GM19467 (cell line): Measurements from ENCODE around the gene LRRC49.
"Not testable (repeated sequence)": the region's sequence is repeated elsewhere in the genome, so short reads cannot be mapped to it uniquely, and the experiment has no call there.

ENCODE experiments used
- ATAC-seq: cut with Tn5 transposase; IDR thresholded peaks from one replicate; pipeline ENCODE4 v1.9.1; 2021; ENCODE audit warnings: mild to moderate bottlenecking, moderate library complexity; ENCODE audit not compliant: unreplicated experiment

LRRC49 gene

DNA sequence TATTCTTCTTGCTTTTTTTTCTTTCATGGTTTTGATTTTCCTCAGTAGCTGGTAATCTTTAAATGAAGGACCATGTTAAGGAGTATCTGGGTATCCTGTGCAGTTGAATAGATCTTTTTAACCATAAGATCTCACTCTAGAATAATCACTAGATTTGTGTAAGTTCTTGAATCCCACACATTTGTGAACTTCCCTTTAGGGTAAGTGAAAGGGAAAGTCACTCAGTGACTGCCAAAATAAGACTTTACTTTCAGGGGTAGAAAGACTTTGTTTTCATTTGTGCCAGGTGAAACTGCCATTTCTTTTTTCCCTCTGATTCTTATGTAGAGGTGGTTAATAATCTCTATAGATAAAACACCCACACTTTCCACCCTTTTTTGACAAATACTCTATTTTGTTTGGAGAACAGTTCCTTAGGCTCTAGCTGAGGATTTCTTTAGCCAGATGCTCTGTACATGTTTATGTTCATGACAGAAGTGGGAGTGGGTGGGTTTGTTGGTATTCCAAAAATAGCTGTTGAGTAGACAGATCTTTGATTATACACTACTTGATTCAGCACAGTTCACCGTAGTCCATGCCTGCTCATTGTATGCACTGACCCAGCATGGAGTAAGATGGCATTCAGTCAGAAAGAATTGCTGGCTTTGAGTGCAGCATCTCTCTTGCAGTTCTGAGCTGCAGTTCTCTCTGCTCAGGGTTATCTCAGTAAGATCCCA lies 28.5 kb downstream of the LRRC49 start:
- no peak for ATAC-seq

DNA sequence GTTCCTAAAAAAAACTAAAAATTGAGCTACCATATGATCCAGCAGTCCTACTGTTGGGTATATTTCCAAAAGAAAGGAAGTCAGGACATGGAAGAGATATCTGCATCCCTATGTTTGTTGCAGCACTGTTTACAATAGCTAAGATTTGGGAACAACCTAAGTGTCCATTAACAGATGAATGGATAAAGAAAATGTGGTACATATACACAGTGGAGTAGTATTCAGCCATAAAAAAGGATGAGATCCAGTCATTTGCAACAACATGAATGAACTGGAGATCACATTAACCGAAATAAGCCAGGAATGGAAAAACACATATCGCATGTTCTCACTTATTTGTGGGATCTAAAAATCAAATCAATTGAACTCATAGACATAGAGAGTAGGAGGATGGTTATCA lies 29.5 kb downstream of the LRRC49 start:
- no peak for ATAC-seq

DNA sequence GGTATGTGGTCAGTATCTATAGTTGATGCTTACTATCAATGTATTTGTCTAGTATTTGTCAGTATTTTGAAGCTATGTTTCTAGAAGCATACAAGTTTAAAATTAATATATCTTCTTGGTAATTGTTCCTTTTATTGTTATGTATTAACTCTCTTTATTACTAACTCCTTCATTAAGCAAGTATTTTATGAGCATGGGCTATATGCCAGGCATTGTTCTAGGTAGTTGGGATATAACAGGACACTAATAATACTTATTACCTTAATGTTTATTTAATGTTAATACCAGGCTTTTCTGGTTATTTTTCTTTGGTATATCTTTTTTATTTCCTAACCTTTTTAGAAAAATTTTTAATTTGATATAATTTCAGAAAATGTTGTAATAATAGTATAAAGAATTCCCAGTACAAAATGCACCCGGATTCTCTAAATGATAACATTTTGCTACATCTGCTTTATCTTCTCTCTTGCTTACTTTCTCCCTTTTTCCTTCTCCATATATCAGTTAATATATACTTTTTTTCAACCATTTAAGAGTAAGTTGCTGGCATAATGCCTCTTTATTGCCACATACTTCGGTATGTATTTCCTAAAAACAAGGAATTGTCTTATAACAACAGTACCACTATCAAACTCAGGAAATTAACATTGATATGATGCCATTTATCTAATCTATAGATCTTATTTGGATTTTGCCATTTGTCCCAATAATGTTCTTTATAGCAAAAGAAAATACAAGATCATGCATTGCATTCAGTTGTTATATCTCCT lies 30.9 kb downstream of the LRRC49 start:
- no peak for ATAC-seq

GRCh38 chr15:70926914-70927313 lies 34.3 kb downstream of the LRRC49 start:
- not testable (repeated sequence) for ATAC-seq

DNA sequence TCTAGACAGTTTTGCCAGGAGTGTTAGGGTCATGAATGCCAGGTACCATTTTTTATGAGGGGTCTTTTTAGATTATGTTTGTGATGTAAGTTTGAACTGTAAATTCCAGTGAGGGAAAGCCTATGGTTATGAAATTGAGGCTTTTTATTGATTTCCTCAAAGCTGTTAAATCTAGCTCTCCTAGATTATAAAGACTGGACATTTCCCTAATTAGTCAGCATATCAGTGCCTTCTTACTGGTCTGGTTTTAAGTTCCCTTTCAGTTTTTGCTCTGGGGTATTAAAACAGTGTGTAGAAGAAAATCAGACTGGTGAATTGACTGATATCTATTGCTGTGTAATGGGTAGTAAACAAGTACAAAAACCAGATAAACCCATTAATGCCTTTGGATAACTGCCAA lies 39.2 kb downstream of the LRRC49 start:
- no peak for ATAC-seq

DNA sequence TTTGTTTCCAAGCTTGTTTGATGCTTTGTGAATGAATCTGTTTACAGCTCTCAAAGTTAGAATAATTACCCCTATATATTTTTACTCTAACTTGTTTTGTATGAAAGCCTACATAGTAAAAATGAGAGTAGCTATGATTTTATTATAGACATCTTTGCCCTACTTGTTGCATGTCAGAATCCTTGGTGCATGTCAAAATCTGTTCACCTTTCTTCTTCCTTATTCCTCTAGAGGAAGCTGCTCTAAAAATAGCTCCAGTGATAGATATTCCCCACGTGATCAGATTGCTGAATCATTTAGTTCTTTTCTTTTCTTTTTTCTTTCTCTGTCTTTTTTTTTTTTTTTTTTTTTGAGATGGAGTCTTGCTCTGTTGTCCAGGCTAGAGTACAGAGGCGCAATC lies 39.8 kb downstream of the LRRC49 start:
- ATAC-seq, result no peak

DNA sequence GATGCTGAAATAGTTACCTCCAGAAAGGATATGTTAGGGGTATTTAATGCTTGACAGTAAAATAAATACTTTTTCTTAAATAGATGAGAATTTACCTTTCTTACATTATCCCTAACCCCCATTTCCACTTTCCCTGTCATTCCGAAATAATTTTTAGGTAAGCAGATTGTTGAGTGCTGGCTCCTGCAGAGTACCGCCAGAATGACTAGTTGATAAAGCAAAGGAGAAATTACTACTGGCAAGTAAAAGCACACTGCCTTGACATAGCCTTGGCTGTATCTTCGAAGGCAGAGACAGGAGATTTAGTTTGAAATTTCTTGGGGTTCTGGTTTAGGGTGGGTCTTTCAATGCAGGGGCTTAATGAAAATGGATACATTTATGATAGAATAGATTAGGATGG lies 40.8 kb downstream of the LRRC49 start:
- ATAC-seq, result no peak

- ATAC-seq, result no peak
Observed at GRCh38 chr15:70935631-70936030, 43.0 kb downstream of the LRRC49 start.

DNA sequence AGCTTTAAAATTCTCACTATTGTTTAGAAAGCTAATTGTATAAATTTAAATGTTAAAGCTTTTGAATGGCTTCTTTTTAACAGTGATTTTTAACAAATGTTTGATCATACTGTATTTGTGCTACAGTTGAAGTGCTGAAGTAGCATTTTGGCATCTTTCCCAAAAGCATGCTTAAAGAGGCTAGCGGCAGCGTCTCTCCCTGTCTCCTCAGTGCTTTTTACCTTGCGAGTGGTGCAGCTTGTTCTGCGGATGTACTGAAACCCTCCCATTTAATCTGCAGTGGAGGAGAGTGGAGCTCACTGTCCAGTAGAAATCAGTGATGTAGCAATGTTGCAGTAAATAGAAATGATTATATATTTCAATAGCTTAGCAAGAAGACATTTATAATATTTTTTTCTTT lies 43.7 kb downstream of the LRRC49 start:
- ATAC-seq, result no peak

- ATAC-seq, result not testable (repeated sequence)
Observed at GRCh38 chr15:70943285-70943684, 50.7 kb downstream of the LRRC49 start.

DNA sequence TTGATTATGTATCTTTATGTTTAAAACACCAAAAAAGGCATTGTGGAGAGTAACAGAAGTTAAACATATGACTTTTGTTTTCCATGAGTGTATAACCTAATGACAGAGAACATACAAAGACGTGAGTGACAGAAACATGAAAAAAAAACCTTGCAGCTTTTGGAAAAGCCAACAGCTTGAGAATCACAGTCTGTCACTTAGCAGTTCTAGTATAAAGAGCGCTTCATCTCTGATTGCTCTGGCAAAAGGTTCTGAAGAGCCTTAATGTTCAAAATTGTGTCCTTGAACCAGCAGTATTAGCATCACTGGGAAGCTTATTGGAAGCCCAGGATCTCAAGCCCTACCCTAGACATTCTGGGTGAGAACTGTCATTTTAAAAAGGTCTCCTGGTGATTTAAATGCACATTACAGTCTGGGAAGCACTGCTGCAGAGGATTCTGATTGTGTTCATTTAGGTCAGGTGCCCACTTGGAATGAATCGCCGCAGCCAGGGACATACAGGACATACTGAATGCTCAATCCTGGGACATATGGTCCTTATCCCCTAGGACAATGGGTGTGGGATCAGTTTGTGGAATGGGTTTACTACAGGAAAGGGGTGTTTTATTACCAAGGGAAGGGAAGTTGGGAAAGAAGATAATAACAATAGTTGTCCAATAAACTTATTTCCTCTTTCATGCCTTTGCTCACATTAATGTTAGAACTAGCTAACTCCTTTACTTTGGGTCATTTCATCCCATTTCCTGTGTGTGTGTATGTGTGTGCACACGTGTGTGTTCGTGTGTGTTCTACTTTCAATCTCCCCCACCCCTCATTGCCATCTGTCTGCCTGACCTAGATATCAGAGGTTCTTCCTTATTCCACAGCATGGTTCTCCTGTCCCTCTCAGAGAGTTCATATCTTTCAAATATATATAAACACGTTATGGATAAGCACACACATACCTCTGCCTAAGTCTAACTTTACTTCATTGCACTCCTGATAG lies 55.0 kb downstream of the LRRC49 start:
- no peak for ATAC-seq

DNA sequence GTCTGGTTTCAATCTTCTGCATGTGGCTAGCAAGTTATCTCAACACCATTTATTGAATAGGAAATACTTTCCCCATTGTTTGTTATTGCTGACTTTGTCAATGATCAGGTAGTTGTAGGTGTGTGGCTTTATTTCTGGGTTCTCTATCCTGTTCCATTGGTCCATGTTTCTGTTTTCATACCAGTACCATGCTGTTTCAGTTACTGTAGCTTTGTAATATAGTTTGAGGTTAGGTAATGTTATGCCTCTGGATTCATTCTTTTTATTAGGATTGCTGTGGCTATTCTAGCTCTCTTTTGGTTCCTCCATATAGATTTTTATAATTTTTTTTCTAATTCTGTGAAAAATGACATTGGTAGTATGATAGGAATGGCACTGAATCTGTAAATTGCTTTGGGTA lies 58.3 kb downstream of the LRRC49 start:
- no peak for ATAC-seq

DNA sequence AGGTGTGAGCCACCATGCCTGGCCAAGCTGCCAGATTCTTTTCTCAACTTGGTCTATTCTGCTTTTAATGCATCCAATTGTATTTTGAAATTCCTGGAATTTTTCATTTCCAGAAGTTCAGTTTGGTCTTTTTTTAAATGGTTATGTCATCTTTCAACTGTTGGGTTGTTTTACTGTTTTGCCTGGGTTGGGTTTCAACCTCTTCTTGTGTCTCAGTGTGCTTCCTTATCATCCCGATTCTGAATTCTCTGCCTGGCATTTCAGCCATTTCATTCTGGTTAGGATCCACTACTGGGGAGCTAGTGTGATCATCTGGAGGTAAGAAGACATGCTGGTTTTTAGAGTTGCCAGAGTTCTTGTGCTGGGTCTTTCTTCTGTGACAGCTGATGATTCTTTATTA lies 61.5 kb downstream of the LRRC49 start:
- ATAC-seq, result no peak

DNA sequence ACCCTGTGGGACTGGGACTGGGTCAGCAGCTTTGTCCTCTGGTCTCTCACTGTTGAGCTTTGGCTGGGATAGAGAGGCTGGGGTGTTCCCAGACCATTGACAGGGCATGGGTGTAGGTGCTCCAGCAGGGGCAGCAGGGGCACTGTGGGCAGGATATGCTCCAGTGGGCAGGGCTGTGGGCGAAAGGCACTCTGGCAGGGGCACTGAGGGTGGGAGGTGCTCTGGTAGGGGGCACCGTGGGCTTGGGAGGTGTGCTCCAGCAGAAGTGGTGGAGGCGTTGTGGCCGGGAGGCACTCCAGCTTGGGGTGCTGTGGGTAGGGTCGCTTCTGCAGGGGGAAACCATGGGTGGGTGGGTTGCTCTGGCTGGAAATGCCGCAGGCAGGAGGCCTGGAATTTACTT lies 62.1 kb downstream of the LRRC49 start:
- no peak for ATAC-seq

DNA sequence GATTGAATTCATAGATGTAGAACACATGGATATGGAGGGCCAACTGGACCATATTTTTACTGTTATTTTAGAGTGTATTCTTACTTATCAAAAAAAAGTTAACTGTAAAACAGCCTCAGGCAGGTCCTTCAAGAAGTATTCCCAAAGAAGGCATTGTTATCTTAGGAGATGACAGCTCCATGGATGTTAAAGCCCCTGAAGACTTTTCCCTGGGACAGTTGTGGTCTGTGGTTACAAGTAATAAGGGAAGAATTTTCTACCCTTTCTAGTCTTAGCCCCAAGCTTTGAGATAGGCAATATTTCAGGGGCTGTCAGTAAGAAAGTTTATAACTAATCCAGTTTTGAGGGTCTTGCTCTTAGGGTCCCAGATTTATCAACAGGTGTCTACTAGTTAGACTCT lies 62.5 kb downstream of the LRRC49 start:
- no peak for ATAC-seq

GRCh38 chr15:70956201-70956995 lies 63.8 kb downstream of the LRRC49 start:
- ATAC-seq, result no peak

GRCh38 chr15:70962084-70962483 lies 69.5 kb downstream of the LRRC49 start:
- no peak for ATAC-seq

GRCh38 chr15:70963199-70963598 lies 70.6 kb downstream of the LRRC49 start:
- ATAC-seq, result no peak

DNA sequence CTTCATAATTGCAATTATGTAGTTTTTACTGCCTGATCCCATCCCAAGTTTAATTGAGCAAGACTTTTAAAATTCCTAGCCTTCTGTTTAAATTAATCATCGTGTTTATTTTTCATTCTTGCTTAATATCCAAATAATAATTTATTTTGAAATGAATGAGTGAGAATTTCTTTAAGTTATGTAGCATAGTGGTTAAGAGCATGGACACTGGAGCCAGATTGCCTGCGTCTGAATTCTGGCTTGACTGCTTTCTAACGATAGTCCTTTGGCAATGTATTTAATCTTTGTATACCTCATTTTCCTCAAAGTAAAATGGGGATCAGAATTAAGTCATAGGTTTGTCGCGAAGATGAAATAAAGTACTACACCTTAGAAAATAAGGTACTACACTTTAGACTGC lies 71.4 kb downstream of the LRRC49 start:
- no peak for ATAC-seq

DNA sequence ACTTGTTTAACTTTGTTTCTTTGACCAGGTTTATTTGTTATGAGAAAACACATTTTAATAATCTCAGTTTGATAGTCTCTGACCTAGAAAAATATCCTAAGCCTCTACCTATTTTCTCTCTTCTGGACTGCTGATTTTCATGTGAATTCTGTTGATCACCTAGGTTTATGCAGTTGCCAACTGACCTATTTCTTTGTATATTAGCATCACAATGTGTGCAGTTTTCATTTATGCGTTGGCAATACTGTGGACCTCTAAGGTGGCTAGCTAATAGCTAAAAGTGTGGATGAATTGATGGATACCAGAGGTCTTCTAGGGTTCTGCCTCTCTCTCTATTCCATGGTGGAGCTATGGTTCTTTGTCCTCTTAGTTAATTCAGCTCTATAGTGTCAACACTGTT lies 72.1 kb downstream of the LRRC49 start:
- ATAC-seq, result no peak

GRCh38 chr15:70967646-70968045 lies 75.0 kb downstream of the LRRC49 start:
- ATAC-seq, result no peak
